Stimulated activated CD8-positive, alpha-beta memory T cell treated with anti-CD3 and anti-CD28 coated beads, Interleukin-4, amount 100 ng/mL, for 1 hour (primary cell): Measurements from ENCODE around the gene KIZ.
A peak's percentile ranks its signal among the peaks of the same experiment; 100 is the strongest.
"Not testable (repeated sequence)": the region's sequence is repeated elsewhere in the genome, so short reads cannot be mapped to it uniquely, and the experiment has no call there.

Source experiments
- DNase-seq, 2 donors: peaks; one replicate each; pipeline ENCODE4 v3.0.0-alpha.2; 2020; ENCODE audit warnings: low read depth in 2 of 2, low spot score in 1 of 2

Gene KIZ

GRCh38 chr20:21228511-21228910 lies 102.6 kb downstream of the KIZ start:
- DNase-seq = no peak

GRCh38 chr20:21229163-21229562 lies 103.3 kb downstream of the KIZ start:
- no peak for DNase-seq

GRCh38 chr20:21230220-21230619 lies 104.3 kb downstream of the KIZ start:
- no peak for DNase-seq

GRCh38 chr20:21230686-21231085 lies 104.8 kb downstream of the KIZ start:
- DNase-seq = no peak

- DNase-seq = no peak
These were observed 106.8 kb downstream of the KIZ start for GRCh38 chr20:21232546-21233280.

GRCh38 chr20:21234324-21234723 lies 108.4 kb downstream of the KIZ start:
- no peak for DNase-seq

GRCh38 chr20:21234806-21235483 lies 109.1 kb downstream of the KIZ start:
- no peak for DNase-seq

- peak; percentile 19 to 38 for DNase-seq
These were observed 109.9 kb downstream of the KIZ start for GRCh38 chr20:21235484-21236445.

GRCh38 chr20:21237956-21238799 lies 112.3 kb downstream of the KIZ start:
- DNase-seq = no peak

GRCh38 chr20:21238818-21239536 lies 113.1 kb downstream of the KIZ start:
- no peak for DNase-seq

GRCh38 chr20:21240394-21240793 lies 114.5 kb downstream of the KIZ start:
- DNase-seq = no peak

- no peak for DNase-seq
These were observed 115.5 kb downstream of the KIZ start for GRCh38 chr20:21241406-21241805.

GRCh38 chr20:21243811-21244210 lies 117.9 kb downstream of the KIZ start:
- no peak for DNase-seq

- no peak for DNase-seq
These were observed 118.9 kb downstream of the KIZ start for GRCh38 chr20:21244808-21245207.

- no peak for DNase-seq
These were observed 120.3 kb downstream of the KIZ start for GRCh38 chr20:21246161-21246560.

GRCh38 chr20:21247603-21248095 lies 121.8 kb downstream of the KIZ start:
- DNase-seq = not testable (repeated sequence)

- DNase-seq = no peak
These were observed 125.4 kb downstream of the KIZ start for GRCh38 chr20:21251278-21251677.

- no peak for DNase-seq
These were observed 131.3 kb downstream of the KIZ start for GRCh38 chr20:21257192-21257591.

GRCh38 chr20:21258411-21258810 lies 132.5 kb downstream of the KIZ start:
- no peak for DNase-seq

GRCh38 chr20:21259346-21259745 lies 133.5 kb downstream of the KIZ start:
- DNase-seq = no peak
